ENCODE data around the gene XRCC6. TPM values are rescaled to one million over a fixed set of nuclear protein-coding genes. Genes with fewer than 3 reads are reported as not detected.

The XRCC6 gene
- total and polyA plus RNA-seq, 2 of the 13 experiments (the other 11 are each of a cell fraction or from before 2014, with no cell fraction given), result 124 to 625 TPM

- TF ChIP-seq ARID3A (IDR thresholded peaks at IDR 0.05; ENCODE audit: low read depth, low read length) (peak; percentile 36; the same call in 1 of the 2 replicates), HNF4G (IDR thresholded peaks at IDR 0.05; ENCODE audit: borderline replicate concordance, low read depth, low read length) (0 out of 2 replicates have a peak, but pooled peaks have one; percentile 19), HNF4G (CRISPR knock-in tag; IDR thresholded peaks at IDR 0.05; ENCODE audit: borderline replicate concordance, low read depth) (no peak), ZSCAN31 (CRISPR knock-in tag; IDR thresholded peaks at IDR 0.05; ENCODE audit: low read depth) (0 out of 2 replicates have a peak, but pooled peaks have one; percentile 38), MED1 (CRISPR knock-in tag; IDR thresholded peaks at IDR 0.05) (0 out of 2 replicates have a peak, but pooled peaks have one; percentile 20), ZNF605 (CRISPR knock-in tag; IDR thresholded peaks at IDR 0.05) (peak; percentile 35; the same call in 1 of the 2 replicates), ZNF572 (CRISPR knock-in tag; IDR thresholded peaks at IDR 0.05) (peak; percentile 36; the same call in 1 of the 2 replicates), POLR2A (IDR thresholded peaks at IDR 0.05; ENCODE audit: insufficient read depth in 1 of 2, low read depth in 2 of 2, low read length in 2 of 2) (0 out of 4 replicates have a peak, but pooled peaks of 1 of the 2 experiments have one; percentile 21), ZNF766 (CRISPR knock-in tag; IDR thresholded peaks at IDR 0.05; ENCODE audit: borderline replicate concordance) (0 out of 2 replicates have a peak, but pooled peaks have one; percentile 35), ZNF546 (CRISPR knock-in tag; conservative IDR thresholded peaks at IDR 0.05) (0 out of 2 replicates have a peak, but pooled peaks have one; percentile 56), ZFYVE20 (CRISPR knock-in tag; IDR thresholded peaks at IDR 0.05; ENCODE audit: borderline replicate concordance, low read depth) (no peak), KDM2A (CRISPR knock-in tag; IDR thresholded peaks at IDR 0.05; ENCODE audit: borderline replicate concordance, low read depth) (peak; percentile 49; the same call in 1 of the 2 replicates), HOXA3 (CRISPR knock-in tag; IDR thresholded peaks at IDR 0.05) (peak; percentile 40; the same call in 1 of the 2 replicates), ZNF574 (CRISPR knock-in tag; IDR thresholded peaks at IDR 0.05) (0 out of 2 replicates have a peak, but pooled peaks have one; percentile 49), ZMYM2 (CRISPR knock-in tag; IDR thresholded peaks at IDR 0.05) (no peak), ZNF263 (CRISPR knock-in tag; IDR thresholded peaks at IDR 0.05) (0 out of 2 replicates have a peak, but pooled peaks have one; percentile 56), IRF9 (CRISPR knock-in tag; IDR thresholded peaks at IDR 0.05; ENCODE audit: borderline replicate concordance) (peak; percentile 76; the same call in 1 of the 2 replicates), ZNF205 (CRISPR knock-in tag; IDR thresholded peaks at IDR 0.05) (0 out of 2 replicates have a peak, but pooled peaks have one; percentile 26), ZNF550 (CRISPR knock-in tag; IDR thresholded peaks at IDR 0.05; ENCODE audit: borderline replicate concordance) (0 out of 2 replicates have a peak, but pooled peaks have one; percentile 35), NCOA2 (CRISPR knock-in tag; IDR thresholded peaks at IDR 0.05) (0 out of 2 replicates have a peak, but pooled peaks have one; percentile 27), HNRNPK (IDR thresholded peaks at IDR 0.05; ENCODE audit: low read depth, low read length, poor library complexity, severe bottlenecking) (no peak), ZBTB7B (CRISPR knock-in tag; IDR thresholded peaks at IDR 0.05) (peak; percentile 72; the same call in 1 of the 2 replicates), RAD21 (CRISPR knock-in tag; IDR thresholded peaks at IDR 0.05) (peak; percentile 93), ZFP90 (CRISPR knock-in tag; IDR thresholded peaks at IDR 0.05; ENCODE audit: borderline replicate concordance) (0 out of 2 replicates have a peak, but pooled peaks have one; percentile 24)
Observed at GRCh38 chr22:41697126-41697775, 76.2 kb downstream of the XRCC6 start (continued).
